ENCODE measurements around the gene DNAJC10. TPM values are rescaled to one million over a fixed set of nuclear protein-coding genes. Genes with fewer than 3 reads are reported as not detected.
"Not testable (repeated sequence)": the region's sequence is repeated elsewhere in the genome, so short reads cannot be mapped to it uniquely, and the experiment has no call there.

DNAJC10 gene
- total and polyA plus RNA-seq, 2 of the 4 experiments (the other 2 are of a cell fraction) = 34.6 to 53.2 TPM

DNA sequence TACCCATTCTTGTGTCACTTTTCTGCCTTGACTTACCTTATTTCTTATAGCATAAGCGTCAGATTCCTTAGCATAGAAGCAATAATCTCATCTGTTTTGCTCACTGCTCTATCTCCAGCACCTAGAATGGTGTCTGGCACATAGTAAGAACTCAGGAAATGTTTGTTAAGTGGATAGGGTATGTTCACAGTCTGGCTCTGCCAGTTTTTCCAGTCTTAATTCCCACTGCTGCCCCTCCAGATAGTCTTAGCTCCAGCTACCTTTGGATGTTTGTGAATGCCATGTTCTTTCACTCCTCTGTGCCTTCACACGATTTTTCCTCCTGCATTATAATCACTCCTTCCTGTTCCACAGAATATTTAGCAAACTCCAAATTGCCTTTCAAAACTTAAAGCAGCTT lies 29.0 kb downstream of the DNAJC10 start:
- H3K23ac ChIP-seq (ENCODE audit: low read depth, low read length) = no peak overlapping the region
- no peak overlapping the region for H3K27ac ChIP-seq (ENCODE audit: insufficient read depth, low read length)
- no peaks in the 10 kb centered on the region for H3K9me3 ChIP-seq (ENCODE audit: control insufficient read depth, insufficient read depth, low read length)
- no peak overlapping the region for H3K9ac ChIP-seq (ENCODE audit: low read depth, low read length)
- H4K91ac ChIP-seq (ENCODE audit: insufficient read depth, low read depth, low read length) = no peak overlapping the region
- no peaks in the 10 kb centered on the region for H4K20me1 ChIP-seq (ENCODE audit: insufficient read depth, low read length)
- no peak overlapping the region for H4K8ac ChIP-seq (ENCODE audit: low read depth in 2 of 2, low read length in 2 of 2)
- no peak overlapping the region for H3K4me3 ChIP-seq (ENCODE audit: insufficient read depth, low read depth, low read length)
- ATAC-seq (ENCODE audit: low read depth) (no peak), DNase-seq (no peak)
- H2BK15ac ChIP-seq (ENCODE audit: low read depth, low read length) = no peak overlapping the region
- no peak overlapping the region for H2AFZ ChIP-seq (replicated peaks; ENCODE audit: low read length, poor library complexity)
- no peak overlapping the region for H3K4me2 ChIP-seq (ENCODE audit: low read depth, low read length)
- no TSS peak for BruUV-seq (replicated peaks)
- H3K79me1 ChIP-seq (ENCODE audit: low read depth in 1 of 2, low read length in 2 of 2) = peaks cover 0 to 3% of the 10 kb centered on the region in 2 experiments; a peak in 1 of 4 replicates
- no peak overlapping the region for H2AK9ac ChIP-seq (replicated peaks; ENCODE audit: low read depth, low read length, poor library complexity)
- H3K27me3 ChIP-seq (ENCODE audit: control insufficient read depth, insufficient read depth, low read length) = no peaks in the 10 kb centered on the region
- dilution Hi-C loops (cut with HindIII; ENCODE audit: low sequenced_read_pairs, unreplicated experiment) (no loop called here), intact Hi-C loops (cut with micrococcal nuclease) (no loop called here), in situ Hi-C loops (cut with MboI; ENCODE audit: low sequenced_read_pairs) (no loop called here)
- TF ChIP-seq POLR2A (IDR thresholded peaks at IDR 0.05; ENCODE audit: low read depth, low read length) (no peak), RCOR1 (IDR thresholded peaks at IDR 0.05; ENCODE audit: insufficient replicate concordance, low read length) (no peak), MXI1 (IDR thresholded peaks at IDR 0.05; ENCODE audit: borderline replicate concordance, low read depth, low read length) (no peak), SMC3 (IDR thresholded peaks at IDR 0.05; ENCODE audit: low read depth, low read length) (no peak), MAZ (IDR thresholded peaks at IDR 0.05; ENCODE audit: borderline replicate concordance, low read depth, low read length) (no peak), BHLHE40 (IDR thresholded peaks at IDR 0.05; ENCODE audit: low read depth, low read length) (no peak), ELK1 (IDR thresholded peaks at IDR 0.05; ENCODE audit: borderline replicate concordance, low read depth, low read length) (no peak)
- no peak overlapping the region for H2BK20ac ChIP-seq (ENCODE audit: low read depth, low read length)
- H3K18ac ChIP-seq (ENCODE audit: low read depth, low read length) = no peak overlapping the region
- no peak overlapping the region for H3K14ac ChIP-seq (replicated peaks; ENCODE audit: low read depth, low read length)
- H4K5ac ChIP-seq (ENCODE audit: low read depth, low read length) = no peak overlapping the region
- CTCF ChIA-PET = no interaction called here
- H2BK5ac ChIP-seq (ENCODE audit: low read depth, low read length, poor library complexity, severe bottlenecking) = no peak overlapping the region
- H3K56ac ChIP-seq (ENCODE audit: extremely low read depth, insufficient read depth, low read length) = no peak overlapping the region
- H3K4ac ChIP-seq (ENCODE audit: low read depth, low read length) = no peak overlapping the region
- H2AK5ac ChIP-seq (ENCODE audit: low read depth, low read length) = no peak overlapping the region
- POLR2A ChIA-PET (ENCODE audit: unreplicated experiment) = no interaction called here
- WGBS, 2 experiments (ENCODE audit: extremely low coverage in 2 of 2, insufficient read length in 1 of 2) = no CpG with 5 or more reads among the region's 2 CpGs
- H3K4me1 ChIP-seq (ENCODE audit: control insufficient read depth, insufficient read depth, low read length) = no peaks in the 10 kb centered on the region
- H3K36me3 ChIP-seq (ENCODE audit: control insufficient read depth, insufficient read depth, low read length) = peaks cover 15% of the 10 kb centered on the region
- H3K9me1 ChIP-seq (ENCODE audit: insufficient read depth, low read length) = no peaks in the 10 kb centered on the region
- no peak overlapping the region for H2BK120ac ChIP-seq (ENCODE audit: low read depth, low read length)

DNA sequence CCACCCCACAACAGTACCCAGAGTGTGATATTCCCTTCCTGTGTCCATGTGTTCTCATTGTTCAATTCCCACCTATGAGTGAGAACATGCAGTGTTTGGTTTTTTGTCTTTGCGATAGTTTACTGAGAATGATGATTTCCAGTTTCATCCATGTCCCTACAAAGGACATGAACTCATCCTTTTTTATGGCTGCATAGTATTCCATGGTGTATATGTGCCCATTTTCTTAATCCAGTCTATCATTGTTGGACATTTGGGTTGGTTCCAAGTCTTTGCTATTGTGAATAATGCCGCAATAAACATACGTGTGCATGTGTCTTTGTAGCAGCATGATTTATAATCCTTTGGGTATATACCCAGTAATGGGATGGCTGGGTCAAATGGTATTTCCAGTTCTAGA lies 29.8 kb downstream of the DNAJC10 start:
- H4K5ac ChIP-seq (ENCODE audit: low read depth, low read length); H4K8ac ChIP-seq (ENCODE audit: low read depth in 2 of 2, low read length in 2 of 2); H3K18ac ChIP-seq (ENCODE audit: low read depth, low read length); ATAC-seq (ENCODE audit: low read depth); H2BK5ac ChIP-seq (ENCODE audit: low read depth, low read length, poor library complexity, severe bottlenecking); H3K23ac ChIP-seq (ENCODE audit: low read depth, low read length); H2AK9ac ChIP-seq (replicated peaks; ENCODE audit: low read depth, low read length, poor library complexity); H3K9me1 ChIP-seq (ENCODE audit: insufficient read depth, low read length); CTCF ChIA-PET; H3K9me3 ChIP-seq (ENCODE audit: control insufficient read depth, insufficient read depth, low read length); H3K56ac ChIP-seq (ENCODE audit: extremely low read depth, insufficient read depth, low read length); H2BK120ac ChIP-seq (ENCODE audit: low read depth, low read length); H3K79me1 ChIP-seq (ENCODE audit: low read depth in 1 of 2, low read length in 2 of 2); BruUV-seq (replicated peaks); dilution Hi-C loops (cut with HindIII; ENCODE audit: low sequenced_read_pairs, unreplicated experiment); H4K20me1 ChIP-seq (ENCODE audit: insufficient read depth, low read length); H2BK20ac ChIP-seq (ENCODE audit: low read depth, low read length); H3K14ac ChIP-seq (replicated peaks; ENCODE audit: low read depth, low read length); intact Hi-C loops (cut with micrococcal nuclease); H2BK15ac ChIP-seq (ENCODE audit: low read depth, low read length); POLR2A ChIA-PET (ENCODE audit: unreplicated experiment); H4K91ac ChIP-seq (ENCODE audit: insufficient read depth, low read depth, low read length); H3K4me2 ChIP-seq (ENCODE audit: low read depth, low read length); H3K4me1 ChIP-seq (ENCODE audit: control insufficient read depth, insufficient read depth, low read length); H3K4me3 ChIP-seq (ENCODE audit: insufficient read depth, low read depth, low read length); H2AK5ac ChIP-seq (ENCODE audit: low read depth, low read length); H2AFZ ChIP-seq (replicated peaks; ENCODE audit: low read length, poor library complexity); H3K27me3 ChIP-seq (ENCODE audit: control insufficient read depth, insufficient read depth, low read length); in situ Hi-C loops (cut with MboI; ENCODE audit: low sequenced_read_pairs); H3K9ac ChIP-seq (ENCODE audit: low read depth, low read length); DNase-seq; H3K27ac ChIP-seq (ENCODE audit: insufficient read depth, low read length); H3K4ac ChIP-seq (ENCODE audit: low read depth, low read length): not testable (repeated sequence)
- no CpG with 5 or more reads among the region's 3 CpGs for WGBS, 2 experiments (ENCODE audit: extremely low coverage in 2 of 2, insufficient read length in 1 of 2)
- peaks cover 16% of the 10 kb centered on the region for H3K36me3 ChIP-seq (ENCODE audit: control insufficient read depth, insufficient read depth, low read length)
